GM15510 (cell line): ENCODE measurements around the gene VCAN.

Source experiments
- POLR2A ChIP-seq: IDR thresholded peaks from 3 replicates; pipeline ENCODE4 v1.6.1; 2011; ENCODE audit warnings: borderline replicate concordance; ENCODE audit not compliant: insufficient read length; ENCODE audit errors: extremely low read depth

VCAN gene

DNA sequence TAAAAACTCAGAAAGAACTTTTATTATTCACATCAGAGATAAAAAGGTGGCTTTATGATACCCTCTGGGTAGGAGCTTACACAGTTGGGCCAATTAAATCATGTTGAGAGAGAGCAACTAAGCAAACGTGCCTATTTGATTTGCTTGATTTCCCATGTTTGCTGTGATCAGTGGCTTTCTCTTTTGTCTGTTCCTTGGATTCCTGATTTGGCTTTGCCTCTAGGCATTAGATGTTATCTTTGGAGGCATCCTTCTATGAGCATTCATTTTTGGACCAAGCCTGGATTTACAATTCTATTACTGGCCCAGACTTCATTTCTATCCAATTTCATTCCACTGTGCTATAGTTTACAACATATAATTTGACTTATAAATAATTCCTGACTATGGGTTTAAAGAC is 35.9 kb downstream of the VCAN start:
- no peak for TF ChIP-seq POLR2A

DNA sequence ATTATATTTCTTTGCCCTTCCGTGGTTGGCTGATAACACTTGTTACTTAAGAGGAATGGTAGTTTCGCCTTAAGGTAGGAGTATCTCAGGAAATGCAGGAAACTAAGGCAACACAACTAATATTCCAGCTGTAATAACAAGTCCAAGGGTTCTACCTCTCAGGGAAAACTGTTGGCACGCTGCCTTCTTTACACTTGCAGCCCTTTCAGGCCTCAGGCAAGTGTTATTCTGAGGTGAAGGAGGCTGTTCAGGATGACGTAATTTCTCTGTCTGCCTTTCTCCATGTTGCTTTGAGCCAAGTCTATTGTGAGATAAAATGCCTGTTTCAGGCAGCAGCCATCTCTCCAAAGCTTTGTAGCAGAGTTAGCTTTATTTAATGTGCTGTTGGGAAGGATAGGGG is 38.0 kb downstream of the VCAN start:
- no peak for TF ChIP-seq POLR2A

- no peak for TF ChIP-seq POLR2A
Observed at GRCh38 chr5:83510260-83510659, 38.7 kb downstream of the VCAN start.

GRCh38 chr5:83512061-83512745 is 40.7 kb downstream of the VCAN start:
- TF ChIP-seq POLR2A = no peak

DNA sequence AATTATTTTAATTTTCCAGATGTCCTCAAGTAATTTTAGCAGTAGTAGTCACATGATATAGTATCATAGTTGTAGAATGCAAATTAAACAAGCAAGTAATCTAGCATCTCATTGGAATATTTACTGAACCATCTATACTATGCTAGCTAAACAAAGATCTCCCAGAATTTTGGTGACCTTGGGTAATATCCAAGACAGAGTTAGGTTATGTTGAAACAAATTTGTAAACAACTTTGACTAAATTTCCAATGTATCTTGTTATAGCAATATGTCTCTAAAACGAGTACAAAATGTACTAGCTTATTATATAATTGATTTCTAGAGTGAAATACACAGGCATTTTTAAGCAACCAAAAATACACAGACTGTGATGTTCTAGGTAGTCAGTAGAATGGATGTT is 41.5 kb downstream of the VCAN start:
- TF ChIP-seq POLR2A = no peak

GRCh38 chr5:83513491-83513890 is 41.9 kb downstream of the VCAN start:
- no peak for TF ChIP-seq POLR2A

DNA sequence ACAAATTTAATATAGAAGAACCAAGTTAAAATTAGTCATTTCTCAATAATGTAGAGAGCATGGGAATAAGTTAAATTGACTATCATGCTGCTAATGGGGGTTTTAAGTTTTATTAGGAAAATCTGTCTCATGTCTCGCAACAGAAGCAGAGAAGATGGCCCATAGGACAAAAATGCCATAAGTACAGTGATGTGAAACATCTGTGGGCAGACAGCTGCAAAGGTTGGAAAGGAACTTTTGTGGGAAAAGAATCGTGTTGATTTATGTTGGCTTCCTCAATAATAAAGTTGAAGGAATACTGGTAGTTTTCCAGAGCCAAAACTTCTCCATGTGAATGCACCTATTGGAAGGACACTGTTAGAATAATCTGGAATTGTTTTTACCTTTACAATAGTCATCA is 44.8 kb downstream of the VCAN start:
- TF ChIP-seq POLR2A = no peak

DNA sequence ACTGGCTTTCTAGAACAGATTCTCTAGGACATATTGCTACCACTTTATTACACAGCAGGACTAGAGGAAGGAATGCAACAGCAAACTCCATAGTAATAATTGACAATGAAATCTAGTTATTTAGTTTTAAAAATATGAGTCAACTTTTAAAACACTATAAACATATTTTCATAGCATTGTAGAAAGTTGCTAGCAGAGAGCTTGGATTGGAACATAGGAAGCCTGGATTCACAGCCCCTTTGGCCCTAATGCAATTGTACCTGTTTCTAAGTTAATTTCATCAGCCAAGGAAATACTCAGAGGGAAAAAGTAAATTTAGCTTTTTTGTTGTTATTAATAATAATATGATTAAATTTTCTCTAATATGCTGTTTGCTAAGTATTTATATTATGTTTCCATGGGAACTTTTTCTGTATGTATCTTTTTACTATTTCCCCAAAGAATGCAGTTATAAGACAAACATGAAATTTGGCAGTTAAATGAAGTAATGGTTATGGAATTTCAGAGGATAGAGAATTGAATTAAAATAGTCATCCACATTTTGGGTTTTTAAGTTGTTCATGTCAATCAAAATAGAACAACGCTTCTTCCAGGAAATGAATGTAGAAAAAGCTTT is 45.6 kb downstream of the VCAN start:
- no peak for TF ChIP-seq POLR2A

DNA sequence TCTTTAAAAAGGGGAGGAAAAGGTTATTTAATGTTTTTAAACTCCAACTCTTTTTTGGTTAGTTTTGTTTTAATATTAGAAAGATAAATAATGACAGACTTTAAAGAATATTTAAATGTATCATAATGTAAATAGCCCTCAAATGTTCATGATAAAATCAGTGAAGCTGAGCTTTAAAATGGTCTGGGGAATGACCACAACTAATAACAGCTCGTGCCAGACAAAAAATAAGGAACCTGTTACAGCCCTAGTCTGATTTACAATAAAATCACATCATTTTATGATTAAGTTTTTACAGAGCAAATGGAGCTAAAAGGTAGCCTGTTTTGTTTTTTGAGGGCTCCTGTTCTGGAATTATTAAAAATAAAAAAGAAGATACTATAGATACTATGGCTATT is 46.1 kb downstream of the VCAN start:
- no peak for TF ChIP-seq POLR2A

DNA sequence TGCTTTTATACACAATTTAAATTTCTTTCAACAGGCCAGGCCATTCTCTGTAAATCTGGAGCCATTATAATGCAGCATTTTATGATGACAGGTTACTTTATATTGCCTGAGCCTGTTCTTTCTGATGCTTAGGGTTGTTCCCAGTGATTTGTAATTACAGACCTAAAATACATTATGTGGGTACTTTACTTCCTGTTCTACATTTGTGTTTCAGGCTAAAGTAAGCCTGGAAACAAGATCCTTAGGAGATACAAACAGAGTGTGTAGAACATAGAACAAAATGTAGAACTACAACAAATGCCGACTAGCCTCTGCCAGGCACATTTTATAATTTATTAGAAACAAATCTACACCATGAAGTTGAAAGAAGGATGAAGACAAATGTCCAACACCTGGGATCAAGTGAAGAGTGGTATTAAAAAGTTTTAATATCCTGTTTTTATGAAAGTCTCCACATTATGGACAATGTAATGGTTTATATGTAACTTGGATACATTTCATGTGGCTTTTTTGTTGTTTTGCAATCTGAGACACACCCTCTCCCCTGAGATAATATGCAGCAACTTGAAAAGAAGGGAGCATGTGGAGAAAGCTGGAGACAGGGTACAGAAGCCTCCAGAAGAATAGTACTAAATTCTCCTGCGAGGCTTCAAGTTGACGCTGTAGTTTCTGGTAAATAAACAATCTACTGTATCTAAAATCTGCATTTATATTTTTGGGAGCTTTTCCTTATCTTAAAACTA is 46.9 kb downstream of the VCAN start:
- no peak for TF ChIP-seq POLR2A

DNA sequence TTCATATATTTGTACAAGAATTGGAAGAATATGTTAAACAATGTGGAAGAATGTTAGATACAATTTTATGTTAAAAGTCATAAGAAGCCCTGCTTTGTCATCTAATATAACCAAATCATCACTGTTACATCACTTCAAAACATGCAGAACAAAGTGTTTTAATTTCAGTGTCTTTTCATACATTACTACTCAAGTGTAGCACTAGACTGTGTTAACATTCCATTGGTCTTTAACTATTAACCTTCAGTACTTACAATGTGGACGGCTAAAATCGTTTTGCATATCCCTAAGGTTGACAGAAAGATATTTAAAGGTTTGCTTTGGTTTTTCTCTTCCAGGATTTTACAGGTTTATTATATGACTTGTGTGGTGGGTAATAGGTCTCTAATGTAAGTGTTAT is 50.9 kb downstream of the VCAN start:
- no peak for TF ChIP-seq POLR2A

DNA sequence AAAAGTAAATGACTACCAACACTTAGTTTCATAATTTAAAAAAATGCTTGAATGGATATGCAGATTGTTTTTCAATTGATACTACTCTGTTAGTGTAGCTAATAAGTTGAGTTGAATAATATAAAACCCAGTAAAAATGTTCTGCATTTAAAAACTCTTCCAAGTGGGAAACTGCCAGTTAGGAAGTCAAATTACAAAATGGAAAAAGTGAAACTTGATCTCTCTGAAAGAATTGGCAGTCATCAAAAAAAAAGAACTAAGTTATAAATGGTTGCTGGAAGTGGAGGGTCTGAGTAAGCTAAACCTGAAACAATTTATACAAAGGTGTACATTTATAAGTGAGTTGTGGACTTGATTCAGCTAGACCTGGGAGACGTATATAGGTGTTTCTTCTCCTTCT is 52.4 kb downstream of the VCAN start:
- no peak for TF ChIP-seq POLR2A

DNA sequence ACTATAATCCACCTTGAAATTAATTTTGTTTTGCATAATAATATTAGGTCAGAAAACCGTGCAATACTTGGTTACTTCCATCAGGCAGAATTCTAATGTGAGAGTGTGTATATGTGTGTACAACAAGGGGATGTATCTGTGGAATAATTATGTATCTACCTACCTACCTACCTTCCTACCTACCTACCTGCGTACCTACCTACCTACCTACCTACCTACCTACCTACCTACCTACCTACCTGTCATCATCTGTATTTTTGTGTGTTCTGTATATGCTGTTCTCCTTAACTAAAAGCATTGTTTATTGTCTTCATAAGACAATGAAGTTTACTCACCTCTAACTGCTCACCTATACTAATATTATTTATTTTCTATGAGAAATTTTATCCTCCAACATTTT is 52.8 kb downstream of the VCAN start:
- TF ChIP-seq POLR2A = no peak

DNA sequence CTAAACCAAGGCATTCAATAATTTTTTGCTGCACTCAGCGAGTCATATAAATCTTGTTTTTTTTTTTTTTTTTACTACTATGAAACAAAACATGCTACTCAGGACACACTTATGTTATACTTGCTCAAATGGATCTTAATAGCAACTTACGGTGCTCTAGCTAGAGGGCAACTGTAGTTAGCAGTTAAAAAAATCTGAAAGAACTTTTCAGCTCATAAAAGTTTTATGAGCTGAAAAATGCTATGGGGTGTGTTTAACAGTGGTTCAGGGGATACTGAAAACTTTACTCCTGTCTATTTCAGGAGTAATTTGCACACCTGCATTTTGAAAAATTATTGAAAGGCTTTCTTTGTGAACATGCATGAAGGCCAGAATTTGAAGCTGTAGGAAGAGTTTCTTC is 53.4 kb downstream of the VCAN start:
- no peak for TF ChIP-seq POLR2A

- TF ChIP-seq POLR2A = no peak
Observed at GRCh38 chr5:83526289-83526688, 54.7 kb downstream of the VCAN start.

DNA sequence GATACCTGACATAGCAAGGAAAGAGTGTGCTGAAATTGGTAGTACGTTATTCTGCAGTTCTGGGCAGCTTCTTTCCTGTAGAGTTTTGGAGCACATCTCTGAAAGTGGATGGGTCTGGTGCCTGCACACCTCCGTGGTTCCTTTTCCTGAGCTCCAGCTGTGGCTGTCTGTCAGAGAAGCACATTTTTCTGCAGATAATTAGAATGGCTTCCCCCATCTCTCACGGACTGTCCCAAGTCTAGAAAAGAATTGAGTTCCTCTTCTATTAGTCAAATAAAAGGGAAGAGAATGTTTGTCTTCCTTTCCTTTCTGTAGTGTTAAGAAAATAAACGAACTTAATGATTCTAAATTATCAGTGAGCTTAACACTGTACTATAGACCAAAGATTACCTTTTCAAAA is 55.7 kb downstream of the VCAN start:
- no peak for TF ChIP-seq POLR2A
